Adrenal gland (tissue), 12 donors: Measurements from ENCODE around the gene RTP5. TPM values are rescaled to one million over a fixed set of nuclear protein-coding genes. Genes with fewer than 3 reads are reported as not detected.
A peak's percentile ranks its signal among the peaks of the same experiment; 100 is the strongest.

Experiments used
- DNase-seq, 7 donors: peaks; one replicate each; pipeline ENCODE4 v3.0.0-alpha.2; 2019 to 2020
- H3K27ac ChIP-seq, 5 donors: fragments of 200-600 bp; sonication (generic) in 4 of 5; 1 replicate in 3 of 5; 2 replicates in 2 of 5; pipeline versions ENCODE4 v1.5.1 to v1.8.0; 2016 to 2020; ENCODE audit warnings: mild to moderate bottlenecking in 1 of 5
- H3K27me3 ChIP-seq: fragments of 200-600 bp; 2 replicates; pipeline ENCODE4 v1.8.0; 2021
- H3K36me3 ChIP-seq, 2 donors: fragments of 200-600 bp; replicated peaks in 1 of 2; 1 replicate in 1 of 2; 2 replicates in 1 of 2; pipeline versions ENCODE4 v1.5.1 to v1.8.0; 2018 to 2022
- H3K4me1 ChIP-seq, 2 donors: fragments of 200-600 bp; replicated peaks in 1 of 2; 1 replicate in 1 of 2; 2 replicates in 1 of 2; pipeline versions ENCODE4 v1.5.1 to v1.8.0; 2018 to 2021
- H3K4me3 ChIP-seq, 4 donors: fragments of 200-600 bp; sonication (generic) in 3 of 4; one replicate each; pipeline ENCODE4 v1.5.1; 2016 to 2018
- H3K9me3 ChIP-seq, 3 donors: fragments of 200-600 bp; sonication (generic) in 1 of 3; replicated peaks in 1 of 3; 1 replicate in 2 of 3; 2 replicates in 1 of 3; pipeline versions ENCODE4 v1.5.1 to v1.8.0; 2016 to 2021
- POLR2A ChIP-seq, 2 donors: fragments of 450-650 bp; IDR thresholded peaks; one replicate each; pipeline ENCODE4 v1.6.1; 2017; ENCODE audit warnings: antibody characterized with exemption in 2 of 2, mild to moderate bottlenecking in 2 of 2, moderate library complexity in 1 of 2
- WGBS, 4 donors: extraction: QIAGEN DNeasy Blood & Tissue Kit in 2 of 4; methylation state at CpG; one replicate each; pipeline versions ENCODE4 v1.1.5 to v1.1.7; 2013 to 2017; 5-methylcytosine and 5-hydroxymethylcytosine counted together
- intact Hi-C, 2 donors: fragments of 100-400 bp; cut with DNase I; formaldehyde crosslinking; loops; one replicate each; pipeline versions ENCODE4 v1.14.1 to v1.15.0; 2022 to 2023
- polyA plus RNA-seq, 3 donors: library from polyadenylated mRNA; stranded (reverse); fragments of 200-250 nt in 2 of 3; fragments of 350-450 nt in 1 of 3; fragmentation: Illumina TruSeq in 1 of 3; extraction: RNeasy Lipid Tissue Mini Kit (QIAGEN cat#74804) in 1 of 3; gene quantifications; one replicate each; pipeline ENCODE4 v1.2.3, GENCODE V29; 2013 to 2014
- total RNA-seq, 9 donors: library from RNA; depleted of rRNA in 4 of 9; stranded (reverse); fragments of >200 nt in 4 of 9; fragments of 120-200 nt in 1 of 9; fragmentation: NEBNext Ultra II Directional in 1 of 9; extraction: Animal tissue kit (Norgen Biotek cat#: 25700) in 1 of 9; gene quantifications; one replicate each; pipeline versions ENCODE4 v1.1.0 to v1.2.4, GENCODE V29; 2013 to 2023
- TF ChIP-seq, protein P1 (sequence below), 6 experiments: fragments of 450-650 bp in 4 of 6; fragments of 200-600 bp in 2 of 6; sonication (generic) in 1 of 6; IDR thresholded peaks; 1 replicate in 5 of 6; 2 replicates in 1 of 6; pipeline versions ENCODE4 v1.5.1 to v1.8.0; 2016 to 2021; ENCODE audit warnings: antibody characterized with exemption in 6 of 6, mild to moderate bottlenecking in 2 of 6, moderate library complexity in 1 of 6
- donor health status: healthy with polysubstance abuse.
- donor health status: Bipolar disorder and iron deficiency.
- donor health status: DM: yes; HTN: yes; CAD: no.
- donor health status: DM: no; HTN: no; CAD: no.
- donor health status: DM: no; HTN: no; CAD: no.
- donor health status: DM: yes; HTN: yes; CAD: no.

The RTP5 gene
- total and polyA plus RNA-seq, 12 donors, result 0.07 to 0.56 (median 0.11) TPM; not detected in 9

DNA sequence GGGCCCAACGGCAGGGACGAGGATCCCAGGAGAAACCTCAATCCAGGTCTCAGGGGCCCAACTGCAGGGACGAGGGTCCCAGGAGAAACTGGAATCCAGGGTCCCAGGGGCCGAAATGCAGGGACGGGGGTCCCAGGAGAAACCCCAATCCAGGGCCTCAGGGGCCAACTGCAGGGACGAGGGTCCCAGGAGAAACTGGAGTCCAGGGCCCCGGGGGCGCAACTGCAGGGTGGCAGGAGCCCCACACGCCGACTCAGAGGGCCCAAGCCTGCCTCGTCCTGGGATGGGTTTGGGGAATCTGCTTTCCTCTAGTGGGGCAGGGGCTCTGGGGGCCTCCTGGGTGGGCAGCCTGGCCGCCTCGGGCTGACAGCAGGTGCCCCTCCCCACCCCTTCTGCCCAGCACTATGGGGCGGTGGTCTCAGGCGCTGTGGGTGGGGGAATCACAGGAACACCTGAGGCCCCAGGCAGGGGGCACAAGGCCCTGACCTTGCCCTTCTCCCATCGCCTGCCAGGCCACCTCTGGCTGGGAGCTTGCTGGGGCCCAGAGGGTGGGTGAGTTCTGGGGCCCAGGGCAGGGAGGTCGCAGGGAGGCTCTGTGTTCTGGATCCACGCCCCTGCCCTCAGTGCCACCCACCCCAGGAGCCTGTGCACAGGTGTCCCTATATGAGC lies 7.1 kb downstream of the RTP5 start:
- no peaks in the 10 kb centered on the region for H3K27me3 ChIP-seq
- no peak overlapping the region for H3K27ac ChIP-seq
- no peak overlapping the region for H3K4me3 ChIP-seq
- no peak for DNase-seq
- intact Hi-C loops, result loop anchor here (10.0 kb wide), 2 partner anchors 142 to 152 kb away; partner anchors contain the start of gene D2HGDH (in 1 of the 2)
- TF ChIP-seq, protein P1, sequence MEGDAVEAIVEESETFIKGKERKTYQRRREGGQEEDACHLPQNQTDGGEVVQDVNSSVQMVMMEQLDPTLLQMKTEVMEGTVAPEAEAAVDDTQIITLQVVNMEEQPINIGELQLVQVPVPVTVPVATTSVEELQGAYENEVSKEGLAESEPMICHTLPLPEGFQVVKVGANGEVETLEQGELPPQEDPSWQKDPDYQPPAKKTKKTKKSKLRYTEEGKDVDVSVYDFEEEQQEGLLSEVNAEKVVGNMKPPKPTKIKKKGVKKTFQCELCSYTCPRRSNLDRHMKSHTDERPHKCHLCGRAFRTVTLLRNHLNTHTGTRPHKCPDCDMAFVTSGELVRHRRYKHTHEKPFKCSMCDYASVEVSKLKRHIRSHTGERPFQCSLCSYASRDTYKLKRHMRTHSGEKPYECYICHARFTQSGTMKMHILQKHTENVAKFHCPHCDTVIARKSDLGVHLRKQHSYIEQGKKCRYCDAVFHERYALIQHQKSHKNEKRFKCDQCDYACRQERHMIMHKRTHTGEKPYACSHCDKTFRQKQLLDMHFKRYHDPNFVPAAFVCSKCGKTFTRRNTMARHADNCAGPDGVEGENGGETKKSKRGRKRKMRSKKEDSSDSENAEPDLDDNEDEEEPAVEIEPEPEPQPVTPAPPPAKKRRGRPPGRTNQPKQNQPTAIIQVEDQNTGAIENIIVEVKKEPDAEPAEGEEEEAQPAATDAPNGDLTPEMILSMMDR (IDR thresholded peaks at IDR 0.05), result no peak
- no peak for TF ChIP-seq POLR2A (IDR thresholded peaks at IDR 0.05)
- H3K4me1 ChIP-seq, result no peaks in the 10 kb centered on the region
- H3K36me3 ChIP-seq, result no peaks in the 10 kb centered on the region
- WGBS, 4 donors, result 74 to 89% (median 84%) methylated on average over 3 to 18 of the region's 18 CpGs
- H3K9me3 ChIP-seq, result no peaks in the 10 kb centered on the region

DNA sequence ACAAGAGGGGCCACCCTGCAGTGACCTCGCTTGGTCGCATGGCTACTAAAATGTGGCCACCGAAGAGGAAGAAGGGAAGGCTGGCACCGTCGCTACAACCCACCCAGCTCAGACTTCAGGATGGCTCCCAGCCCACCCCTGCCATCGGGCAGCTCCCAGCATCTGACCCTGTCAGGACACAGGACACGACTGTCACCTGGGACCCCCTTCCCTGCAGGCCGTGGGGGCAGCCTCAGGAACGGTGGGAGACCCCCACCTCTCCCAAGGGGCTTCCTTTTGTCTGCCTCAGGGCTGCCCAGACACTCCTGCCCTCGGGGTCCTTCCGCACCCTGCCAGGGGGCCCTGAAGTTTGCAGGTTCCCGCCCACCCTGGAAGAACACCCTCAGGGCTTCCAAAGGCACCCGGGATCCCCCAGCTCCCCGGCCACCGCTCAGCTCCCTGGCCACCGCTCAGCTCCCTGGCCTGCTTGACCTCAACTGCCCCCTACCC lies 7.7 kb downstream of the RTP5 start:
- Histone ChIP-seq H3K36me3 (no peaks in the 10 kb centered on the region), H3K4me3 (no peak overlapping the region), H3K9me3 (no peaks in the 10 kb centered on the region), H3K27ac (no peak overlapping the region), H3K4me1 (peaks cover 0 to 5% of the 10 kb centered on the region in 2 donors), H3K27me3 (no peaks in the 10 kb centered on the region)
- 74 to 84% (median 79%) methylated on average over 9 to 16 of the region's 16 CpGs for WGBS, 4 donors
- DNase-seq, result no peak
- intact Hi-C loops, result loop anchor here (10.0 kb wide), 2 partner anchors 142 to 152 kb away; partner anchors contain the start of gene D2HGDH (in 1 of the 2)
- TF ChIP-seq, protein P1 (IDR thresholded peaks at IDR 0.05), result no peak
- no peak for TF ChIP-seq POLR2A (IDR thresholded peaks at IDR 0.05)

DNA sequence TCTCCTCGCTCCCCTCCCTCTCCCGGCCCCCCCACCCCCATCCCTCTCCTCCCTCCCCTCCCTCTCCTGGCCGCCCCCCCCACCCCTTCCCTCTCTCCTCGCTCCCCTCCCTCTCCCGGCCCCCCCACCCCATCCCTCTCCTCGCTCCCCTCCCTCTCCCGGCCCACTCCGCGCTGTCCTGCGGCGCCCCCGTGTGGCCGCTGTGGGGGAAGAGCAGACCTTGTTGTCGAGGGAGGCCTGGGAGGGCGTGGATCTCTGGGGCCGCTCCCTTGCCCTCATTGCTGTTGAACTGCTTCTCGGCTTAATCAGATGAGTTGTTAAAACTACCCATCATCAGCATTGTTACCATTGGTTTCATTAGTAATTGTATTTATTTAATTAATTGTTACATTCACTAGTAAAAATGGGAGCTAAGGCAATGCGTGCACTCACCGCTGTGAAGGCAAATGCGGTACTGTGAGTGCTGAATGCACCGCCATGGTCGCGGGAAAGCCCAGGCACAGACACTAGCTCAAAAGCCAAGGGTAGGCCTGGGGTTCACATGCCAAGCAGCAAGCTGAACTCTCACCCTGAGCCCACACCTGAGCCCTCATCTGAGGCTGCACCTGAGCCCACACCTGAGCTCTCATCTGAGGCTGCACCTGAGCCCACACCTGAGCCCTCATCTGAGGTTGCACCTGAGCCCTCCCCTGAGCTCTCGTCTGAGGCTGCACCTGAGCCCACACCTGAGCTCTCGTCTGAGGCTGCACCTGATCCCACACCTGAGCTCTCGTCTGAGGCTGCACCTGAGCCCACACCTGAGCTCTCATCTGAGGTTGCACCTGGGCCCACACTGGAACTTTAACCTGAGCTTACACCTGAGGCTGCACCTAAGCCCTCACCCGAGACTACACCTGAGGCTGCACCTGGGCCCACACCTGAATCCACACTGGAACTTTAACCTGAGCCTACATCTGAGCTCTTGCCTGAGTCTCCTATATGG lies 8.8 kb downstream of the RTP5 start:
- 31 to 59% (median 38%) methylated on average over 13 to 27 of the region's 27 CpGs for WGBS, 4 donors
- intact Hi-C loops, result loop anchor here (10.0 kb wide), 2 partner anchors 143 to 153 kb away; partner anchors contain the start of gene D2HGDH (in 1 of the 2)
- H3K4me1 ChIP-seq, result peaks cover 0 to 9% of the 10 kb centered on the region in 2 donors
- H3K4me3 ChIP-seq, result no peak overlapping the region
- H3K9me3 ChIP-seq, result no peaks in the 10 kb centered on the region
- TF ChIP-seq POLR2A (IDR thresholded peaks at IDR 0.05), result no peak
- TF ChIP-seq, protein P1 (IDR thresholded peaks at IDR 0.05), result peak; percentile 43 to 77 (median 53)
- H3K27ac ChIP-seq, result no peak overlapping the region
- H3K36me3 ChIP-seq, result no peaks in the 10 kb centered on the region
- DNase-seq, result peak; percentile 60 to 75 (median 72)
- H3K27me3 ChIP-seq, result no peaks in the 10 kb centered on the region

DNA sequence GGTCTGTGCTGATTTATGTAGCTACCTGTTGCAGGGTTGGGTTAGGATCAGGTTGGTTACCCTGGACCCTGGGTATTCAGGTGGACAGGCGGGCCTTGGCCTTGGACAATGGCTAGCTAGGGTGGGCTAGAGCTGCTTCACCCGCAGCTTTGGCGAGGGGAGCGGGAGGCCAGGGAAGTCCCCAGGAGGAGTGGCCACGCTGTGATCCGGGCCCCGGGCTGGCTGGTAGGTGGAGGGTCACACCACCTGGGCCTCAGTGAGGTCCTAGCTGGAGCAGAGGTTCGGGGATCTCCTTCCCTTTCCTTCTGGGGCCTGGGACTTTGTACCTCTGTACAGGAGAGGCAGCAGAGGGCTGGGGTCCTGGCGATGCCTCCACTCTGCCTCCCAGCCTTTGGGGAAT lies 9.8 kb downstream of the RTP5 start:
- no peak for DNase-seq
- Histone ChIP-seq H3K27me3 (no peaks in the 10 kb centered on the region), H3K36me3 (no peaks in the 10 kb centered on the region), H3K27ac (no peak overlapping the region), H3K9me3 (no peaks in the 10 kb centered on the region), H3K4me3 (no peak overlapping the region), H3K4me1 (peaks cover 0 to 9% of the 10 kb centered on the region in 2 donors)
- no peak for TF ChIP-seq POLR2A (IDR thresholded peaks at IDR 0.05)
- TF ChIP-seq, protein P1 (IDR thresholded peaks at IDR 0.05), result no peak
- intact Hi-C loops, result loop anchor here (10.0 kb wide), 2 partner anchors 145 to 155 kb away; partner anchors contain the start of gene D2HGDH (in 1 of the 2)
- 88 to 93% (median 92%) methylated on average over 6 to 9 of the region's 9 CpGs for WGBS, 4 donors
